Measurements from ENCODE around the gene TULP4.
"Not testable (repeated sequence)": the region's sequence is repeated elsewhere in the genome, so short reads cannot be mapped to it uniquely, and the experiment has no call there.

Gene TULP4

GRCh38 chr6:158327211-158327610 is 14.9 kb downstream of the TULP4 start:
- in situ Hi-C loops (cut with HindIII; ENCODE audit: low sequenced_read_pairs) = no loop called here

- in situ Hi-C loops (cut with HindIII; ENCODE audit: low sequenced_read_pairs) = no loop called here
These were observed 16.7 kb downstream of the TULP4 start for GRCh38 chr6:158328952-158329351.

- in situ Hi-C loops (cut with HindIII; ENCODE audit: low sequenced_read_pairs) = no loop called here
These were observed 17.3 kb downstream of the TULP4 start for GRCh38 chr6:158329531-158329930.

GRCh38 chr6:158330016-158330415 is 17.8 kb downstream of the TULP4 start:
- in situ Hi-C loops (cut with HindIII; ENCODE audit: low sequenced_read_pairs) = no loop called here

GRCh38 chr6:158332237-158332636 is 20.0 kb downstream of the TULP4 start:
- in situ Hi-C loops (cut with HindIII; ENCODE audit: low sequenced_read_pairs) = no loop called here

- in situ Hi-C loops (cut with HindIII; ENCODE audit: low sequenced_read_pairs) = no loop called here
These were observed 20.8 kb downstream of the TULP4 start for GRCh38 chr6:158333094-158333493.

- in situ Hi-C loops (cut with HindIII; ENCODE audit: low sequenced_read_pairs) = no loop called here
These were observed 22.3 kb downstream of the TULP4 start for GRCh38 chr6:158334534-158334933.

- in situ Hi-C loops (cut with HindIII; ENCODE audit: low sequenced_read_pairs) = no loop called here
These were observed 25.1 kb downstream of the TULP4 start for GRCh38 chr6:158337332-158337731.

GRCh38 chr6:158338311-158339112 is 26.2 kb downstream of the TULP4 start:
- in situ Hi-C loops (cut with HindIII; ENCODE audit: low sequenced_read_pairs) = no loop called here

- in situ Hi-C loops (cut with HindIII; ENCODE audit: low sequenced_read_pairs) = not testable (repeated sequence)
These were observed 26.9 kb downstream of the TULP4 start for GRCh38 chr6:158339197-158339596.

GRCh38 chr6:158340252-158340651 is 28.0 kb downstream of the TULP4 start:
- in situ Hi-C loops (cut with HindIII; ENCODE audit: low sequenced_read_pairs) = no loop called here

GRCh38 chr6:158344534-158344933 is 32.3 kb downstream of the TULP4 start:
- in situ Hi-C loops (cut with HindIII; ENCODE audit: low sequenced_read_pairs) = no loop called here

- in situ Hi-C loops (cut with HindIII; ENCODE audit: low sequenced_read_pairs) = not testable (repeated sequence)
These were observed 33.2 kb downstream of the TULP4 start for GRCh38 chr6:158345444-158345843.

- in situ Hi-C loops (cut with HindIII; ENCODE audit: low sequenced_read_pairs) = no loop called here
These were observed 35.1 kb downstream of the TULP4 start for GRCh38 chr6:158347335-158347734.

- in situ Hi-C loops (cut with HindIII; ENCODE audit: low sequenced_read_pairs) = not testable (repeated sequence)
These were observed 36.7 kb downstream of the TULP4 start for GRCh38 chr6:158348737-158349504.

- in situ Hi-C loops (cut with HindIII; ENCODE audit: low sequenced_read_pairs) = not testable (repeated sequence)
These were observed 37.4 kb downstream of the TULP4 start for GRCh38 chr6:158349505-158350275.

- in situ Hi-C loops (cut with HindIII; ENCODE audit: low sequenced_read_pairs) = not testable (repeated sequence)
These were observed 38.5 kb downstream of the TULP4 start for GRCh38 chr6:158350731-158351130.

- in situ Hi-C loops (cut with HindIII; ENCODE audit: low sequenced_read_pairs) = no loop called here
These were observed 41.9 kb downstream of the TULP4 start for GRCh38 chr6:158353883-158354877.

GRCh38 chr6:158356586-158357546 is 44.6 kb downstream of the TULP4 start:
- in situ Hi-C loops (cut with HindIII; ENCODE audit: low sequenced_read_pairs) = no loop called here

Data from DLD1 (cell line).